ENCODE results near the gene KIF5C. TPM values are rescaled to one million over a fixed set of nuclear protein-coding genes. Genes with fewer than 3 reads are reported as not detected.
A peak's percentile ranks its signal among the peaks of the same experiment; 100 is the strongest.

Gene KIF5C
- total RNA-seq, 2 experiments from 2014 or later = 8.1 to 22.2 TPM

GRCh38 chr2:148965623-148966437 lies 90.8 kb downstream of the KIF5C start:
- TF ChIP-seq CTCF (conservative IDR thresholded peaks at IDR 0.05; ENCODE audit: low read length) (no peak), EZH2phosphoT487 (IDR thresholded peaks at IDR 0.05; ENCODE audit: borderline replicate concordance, low read depth, low read length) (no peak)
- intact Hi-C loops (cut with micrococcal nuclease; ENCODE audit: unreplicated experiment) = no loop called here
- Histone ChIP-seq H3K9me2 (ENCODE audit: insufficient read depth, low read length) (no peaks in the 10 kb centered on the region), H3K36me3 (ENCODE audit: insufficient read depth, low read length) (no peaks in the 10 kb centered on the region), H3K4me1 (ENCODE audit: insufficient read depth, low read length, poor library complexity, severe bottlenecking) (peaks cover 6% of the 10 kb centered on the region), H3K4me2 (ENCODE audit: low read length) (no peak overlapping the region), H2AFZ (ENCODE audit: low read length) (no peak overlapping the region), H3K79me2 (ENCODE audit: insufficient read depth, low read depth, low read length) (no peaks in the 10 kb centered on the region), H4K20me1 (ENCODE audit: insufficient read depth, low read length) (no peaks in the 10 kb centered on the region), H3K4me3 (ENCODE audit: low read depth, low read length, poor library complexity, severe bottlenecking) (no peak overlapping the region), H3K27ac (ENCODE audit: low read depth, low read length, poor library complexity, severe bottlenecking) (no peak overlapping the region), H3K9me3 (ENCODE audit: low read length) (no peaks in the 10 kb centered on the region)
- no TSS peak for BruUV-seq (replicated peaks)
- peak; percentile 24 for DNase-seq (ENCODE audit: low spot score)
- CTCF ChIA-PET (ENCODE audit: unreplicated experiment) = interaction anchor here (0.5 kb wide), 1 partner anchor 606 kb away, joined by 3 read pairs; no protein-coding TSS in a partner anchor
- POLR2A ChIA-PET = interaction anchor here (1.1 kb wide), 1 partner anchor 9 kb away, joined by 4 read pairs; no protein-coding TSS in a partner anchor

- BruUV-seq (replicated peaks) = no TSS peak
- ChIA-PET POLR2A (interaction anchor here (0.5 to 1.1 kb wide), 3 partner anchors 9 to 132 kb away, joined by 3 to 4 read pairs (median 4); no protein-coding TSS in a partner anchor), CTCF (ENCODE audit: unreplicated experiment) (no interaction called here)
- H3K36me3 ChIP-seq (ENCODE audit: insufficient read depth, low read length) = no peaks in the 10 kb centered on the region
- H3K4me3 ChIP-seq (ENCODE audit: low read depth, low read length, poor library complexity, severe bottlenecking) = no peak overlapping the region
- H2AFZ ChIP-seq (ENCODE audit: low read length) = no peak overlapping the region
- H3K27ac ChIP-seq (ENCODE audit: low read depth, low read length, poor library complexity, severe bottlenecking) = no peak overlapping the region
- H3K9me3 ChIP-seq (ENCODE audit: low read length) = no peaks in the 10 kb centered on the region
- no peak for DNase-seq (ENCODE audit: low spot score)
- no peaks in the 10 kb centered on the region for H4K20me1 ChIP-seq (ENCODE audit: insufficient read depth, low read length)
- H3K4me1 ChIP-seq (ENCODE audit: insufficient read depth, low read length, poor library complexity, severe bottlenecking) = peaks cover 6% of the 10 kb centered on the region
- H3K79me2 ChIP-seq (ENCODE audit: insufficient read depth, low read depth, low read length) = no peaks in the 10 kb centered on the region
- intact Hi-C loops (cut with micrococcal nuclease; ENCODE audit: unreplicated experiment) = no loop called here
- H3K9me2 ChIP-seq (ENCODE audit: insufficient read depth, low read length) = no peaks in the 10 kb centered on the region
- H3K4me2 ChIP-seq (ENCODE audit: low read length) = no peak overlapping the region
- TF ChIP-seq EZH2phosphoT487 (IDR thresholded peaks at IDR 0.05; ENCODE audit: borderline replicate concordance, low read depth, low read length) (no peak), CTCF (conservative IDR thresholded peaks at IDR 0.05; ENCODE audit: low read length) (no peak)
These were observed 91.4 kb downstream of the KIF5C start for GRCh38 chr2:148966438-148966758.

GRCh38 chr2:148967056-148967455 lies 92.0 kb downstream of the KIF5C start:
- POLR2A ChIA-PET = interaction anchor here (0.5 to 0.6 kb wide), 2 partner anchors 19 to 131 kb away, joined by 3 to 4 read pairs; no protein-coding TSS in a partner anchor
- no peaks in the 10 kb centered on the region for H4K20me1 ChIP-seq (ENCODE audit: insufficient read depth, low read length)
- TF ChIP-seq EZH2phosphoT487 (IDR thresholded peaks at IDR 0.05; ENCODE audit: borderline replicate concordance, low read depth, low read length) (no peak), CTCF (conservative IDR thresholded peaks at IDR 0.05; ENCODE audit: low read length) (no peak)
- H3K9me2 ChIP-seq (ENCODE audit: insufficient read depth, low read length) = no peaks in the 10 kb centered on the region
- peaks cover 6% of the 10 kb centered on the region for H3K4me1 ChIP-seq (ENCODE audit: insufficient read depth, low read length, poor library complexity, severe bottlenecking)
- BruUV-seq (replicated peaks) = no TSS peak
- no peaks in the 10 kb centered on the region for H3K79me2 ChIP-seq (ENCODE audit: insufficient read depth, low read depth, low read length)
- no peaks in the 10 kb centered on the region for H3K9me3 ChIP-seq (ENCODE audit: low read length)
- intact Hi-C loops (cut with micrococcal nuclease; ENCODE audit: unreplicated experiment) = no loop called here
- no peak overlapping the region for H2AFZ ChIP-seq (ENCODE audit: low read length)
- DNase-seq (ENCODE audit: low spot score) = no peak
- H3K4me2 ChIP-seq (ENCODE audit: low read length) = no peak overlapping the region
- CTCF ChIA-PET (ENCODE audit: unreplicated experiment) = no interaction called here
- H3K4me3 ChIP-seq (ENCODE audit: low read depth, low read length, poor library complexity, severe bottlenecking) = no peak overlapping the region
- no peak overlapping the region for H3K27ac ChIP-seq (ENCODE audit: low read depth, low read length, poor library complexity, severe bottlenecking)
- H3K36me3 ChIP-seq (ENCODE audit: insufficient read depth, low read length) = no peaks in the 10 kb centered on the region

Data from OCI-LY7 (cell line).